Colonic mucosa (tissue), 4 donors: Measurements from ENCODE around the gene NUDCD3. TPM values are rescaled to one million over a fixed set of nuclear protein-coding genes. Genes with fewer than 3 reads are reported as not detected.

Source experiments
- DNase-seq: peaks from one replicate; pipeline ENCODE4 v3.0.0-alpha.2; 2020
- H3K27ac ChIP-seq: fragments of 200-600 bp; one replicate; pipeline ENCODE4 v1.8.0; 2021
- H3K27me3 ChIP-seq: fragments of 200-600 bp; one replicate; pipeline ENCODE4 v1.8.0; 2021
- H3K36me3 ChIP-seq: fragments of 200-600 bp; one replicate; pipeline ENCODE4 v1.8.0; 2021
- H3K4me1 ChIP-seq: fragments of 200-600 bp; one replicate; pipeline ENCODE4 v1.8.0; 2021; ENCODE audit warnings: mild to moderate bottlenecking
- H3K4me3 ChIP-seq: fragments of 200-600 bp; one replicate; pipeline ENCODE4 v1.8.0; 2021
- H3K9ac ChIP-seq, 2 donors: one replicate each; pipeline ENCODE4 v1.7.0; 2013; ENCODE audit warnings: control low read depth in 2 of 2, low read depth in 2 of 2, low read length in 2 of 2
- H3K9me3 ChIP-seq: fragments of 200-600 bp; one replicate; pipeline ENCODE4 v1.8.0; 2021
- CTCF ChIP-seq: fragments of 200-600 bp; IDR thresholded peaks from one replicate; pipeline ENCODE4 v1.8.0; 2022; ENCODE audit warnings: antibody characterized with exemption, mild to moderate bottlenecking
- intact Hi-C: fragments of 100-400 bp; cut with DNase I; formaldehyde crosslinking; loops from one replicate; pipeline ENCODE4 v1.14.1; 2022
- total RNA-seq, 2 donors: library from RNA; stranded (reverse); fragmentation: NEBNext Ultra II Directional in 1 of 2; extraction: Animal tissue kit (Norgen Biotek cat#: 25700) in 1 of 2; gene quantifications; one replicate each; pipeline ENCODE4 v1.2.1, GENCODE V29; 2021
- donor health status: healthy.
- donor health status: DM: no; HTN: no; CAD: no.
- donor health status: DM: no; HTN: no; CAD: no.

NUDCD3 gene
- total RNA-seq, 2 donors from 2014 or later: 77.7 to 105 TPM

- no peak overlapping the region for H3K27ac ChIP-seq
- H3K4me3 ChIP-seq: no peak overlapping the region
- intact Hi-C loops: no loop called here
- no peaks in the 10 kb centered on the region for H3K27me3 ChIP-seq
- TF ChIP-seq CTCF: no peak
- H3K9ac ChIP-seq: no peak overlapping the region
- no peaks in the 10 kb centered on the region for H3K36me3 ChIP-seq
- no peaks in the 10 kb centered on the region for H3K4me1 ChIP-seq
- H3K9me3 ChIP-seq: no peaks in the 10 kb centered on the region
- no peak for DNase-seq
Measured at GRCh38 chr7:44380189-44380830, 110.1 kb downstream of the NUDCD3 start.

GRCh38 chr7:44379366-44380188 lies 110.9 kb downstream of the NUDCD3 start:
- no peak overlapping the region for H3K4me3 ChIP-seq
- no peaks in the 10 kb centered on the region for H3K9me3 ChIP-seq
- no peaks in the 10 kb centered on the region for H3K4me1 ChIP-seq
- intact Hi-C loops: no loop called here
- no peaks in the 10 kb centered on the region for H3K36me3 ChIP-seq
- no peak overlapping the region for H3K27ac ChIP-seq
- TF ChIP-seq CTCF: no peak
- no peak overlapping the region for H3K9ac ChIP-seq
- no peak for DNase-seq
- H3K27me3 ChIP-seq: no peaks in the 10 kb centered on the region

GRCh38 chr7:44378744-44379143 lies 111.7 kb downstream of the NUDCD3 start:
- Histone ChIP-seq H3K9ac (no peak overlapping the region), H3K4me3 (no peak overlapping the region), H3K4me1 (no peaks in the 10 kb centered on the region), H3K27ac (no peak overlapping the region), H3K27me3 (no peaks in the 10 kb centered on the region), H3K36me3 (no peaks in the 10 kb centered on the region), H3K9me3 (no peaks in the 10 kb centered on the region)
- no peak for DNase-seq
- TF ChIP-seq CTCF: no peak
- intact Hi-C loops: no loop called here

GRCh38 chr7:44377681-44378421 lies 112.6 kb downstream of the NUDCD3 start:
- no peak overlapping the region for H3K27ac ChIP-seq
- no peaks in the 10 kb centered on the region for H3K9me3 ChIP-seq
- H3K36me3 ChIP-seq: no peaks in the 10 kb centered on the region
- H3K4me1 ChIP-seq: no peaks in the 10 kb centered on the region
- TF ChIP-seq CTCF: no peak
- no peak for DNase-seq
- intact Hi-C loops: no loop called here
- no peak overlapping the region for H3K4me3 ChIP-seq
- no peak overlapping the region for H3K9ac ChIP-seq
- no peaks in the 10 kb centered on the region for H3K27me3 ChIP-seq

GRCh38 chr7:44377134-44377463 lies 113.4 kb downstream of the NUDCD3 start:
- intact Hi-C loops: no loop called here
- Histone ChIP-seq H3K36me3 (no peaks in the 10 kb centered on the region), H3K27me3 (no peaks in the 10 kb centered on the region), H3K4me3 (no peak overlapping the region), H3K27ac (no peak overlapping the region), H3K4me1 (no peaks in the 10 kb centered on the region), H3K9ac (no peak overlapping the region), H3K9me3 (no peaks in the 10 kb centered on the region)
- DNase-seq: no peak
- no peak for TF ChIP-seq CTCF
